GM19328 (cell line): Measurements from ENCODE around the gene HTT-AS.

ENCODE experiments used
- ATAC-seq: cut with Tn5 transposase; IDR thresholded peaks from one replicate; pipeline ENCODE4 v1.9.1; 2021; ENCODE audit warnings: mild to moderate bottlenecking, moderate library complexity; ENCODE audit not compliant: unreplicated experiment

The HTT-AS gene

GRCh38 chr4:3091464-3091863 is 17.1 kb upstream of the HTT-AS start:
- ATAC-seq: no peak

GRCh38 chr4:3087115-3087797 is 12.9 kb upstream of the HTT-AS start:
- no peak for ATAC-seq

GRCh38 chr4:3085948-3086670 is 11.8 kb upstream of the HTT-AS start:
- no peak for ATAC-seq

- no peak for ATAC-seq
These were observed 9.4 kb upstream of the HTT-AS start for GRCh38 chr4:3083732-3084131.

GRCh38 chr4:3082925-3083515 is 8.7 kb upstream of the HTT-AS start:
- no peak for ATAC-seq

GRCh38 chr4:3079694-3080123 is 5.4 kb upstream of the HTT-AS start:
- no peak for ATAC-seq

GRCh38 chr4:3077796-3078195 is 3.5 kb upstream of the HTT-AS start:
- ATAC-seq: peak; percentile 27

- no peak for ATAC-seq
These were observed 1.3 kb upstream of the HTT-AS start for GRCh38 chr4:3075652-3075981.

- no peak for ATAC-seq
These were observed 711 bp upstream of the HTT-AS start for GRCh38 chr4:3074846-3075651.

- peak; percentile 26 for ATAC-seq
These were observed 920 bp downstream of the HTT-AS start for GRCh38 chr4:3073158-3074077.

- no peak for ATAC-seq
These were observed 2.5 kb downstream of the HTT-AS start for GRCh38 chr4:3071811-3072210.

GRCh38 chr4:3070709-3071500 is 3.4 kb downstream of the HTT-AS start:
- ATAC-seq: no peak

- ATAC-seq: no peak
These were observed 4.6 kb downstream of the HTT-AS start for GRCh38 chr4:3069661-3070199.

- no peak for ATAC-seq
These were observed 6.8 kb downstream of the HTT-AS start for GRCh38 chr4:3067473-3068001.

- ATAC-seq: no peak
These were observed 7.4 kb downstream of the HTT-AS start for GRCh38 chr4:3066836-3067400.

- ATAC-seq: no peak
These were observed 8.8 kb downstream of the HTT-AS start for GRCh38 chr4:3065551-3065950.

- ATAC-seq: no peak
These were observed 11.9 kb downstream of the HTT-AS start for GRCh38 chr4:3062471-3062870.

GRCh38 chr4:3060946-3061345 is 13.4 kb downstream of the HTT-AS start:
- ATAC-seq: no peak

GRCh38 chr4:3059943-3060342 is 14.4 kb downstream of the HTT-AS start:
- ATAC-seq: no peak
